Kidney epithelial cell (primary cell): ENCODE measurements around the gene MCMBP. TPM values are rescaled to one million over a fixed set of nuclear protein-coding genes. Genes with fewer than 3 reads are reported as not detected.

Experiments used
- DNase-seq: peaks from one replicate; pipeline ENCODE4 v3.0.0-alpha.2; 2010; ENCODE audit warnings: low read depth
- H3K27me3 ChIP-seq: 2 replicates; pipeline ENCODE4 v1.6.0; 2011; ENCODE audit warnings: low read length; ENCODE audit not compliant: control insufficient read depth, insufficient read depth
- H3K36me3 ChIP-seq: 2 replicates; pipeline ENCODE4 v1.5.1; 2011; ENCODE audit warnings: low read length; ENCODE audit not compliant: control insufficient read depth, insufficient read depth
- H3K4me3 ChIP-seq: 2 replicates; pipeline ENCODE4 v1.5.1; 2011; ENCODE audit warnings: low read depth, mild to moderate bottlenecking, control low read depth, low read length
- CTCF ChIP-seq: IDR thresholded peaks from 2 replicates; pipeline ENCODE4 v1.5.1; 2011; ENCODE audit warnings: mild to moderate bottlenecking, moderate library complexity, low read length, control low read depth, inconsistent platforms; ENCODE audit not compliant: insufficient read depth, poor library complexity, severe bottlenecking
- total RNA-seq: library from RNA; depleted of rRNA; stranded (reverse); fragments of >200 nt; gene quantifications from 2 replicates; pipeline ENCODE4 v1.2.3, GENCODE V29; 2015

Gene MCMBP
- total RNA-seq, 1 donor from 2014 or later = 45.2 TPM

GRCh38 chr10:119784340-119785067, 88.1 kb downstream of the MCMBP start:
- Histone ChIP-seq H3K27me3 (no peaks in the 10 kb centered on the region), H3K36me3 (no peaks in the 10 kb centered on the region), H3K4me3 (no peak overlapping the region)
- TF ChIP-seq CTCF = no peak
- DNase-seq = no peak

- TF ChIP-seq CTCF = no peak
- DNase-seq = no peak
- H3K4me3 ChIP-seq = no peak overlapping the region
- H3K27me3 ChIP-seq = no peaks in the 10 kb centered on the region
- no peaks in the 10 kb centered on the region for H3K36me3 ChIP-seq
These were observed 89.0 kb downstream of the MCMBP start for GRCh38 chr10:119783665-119784027.

DNA sequence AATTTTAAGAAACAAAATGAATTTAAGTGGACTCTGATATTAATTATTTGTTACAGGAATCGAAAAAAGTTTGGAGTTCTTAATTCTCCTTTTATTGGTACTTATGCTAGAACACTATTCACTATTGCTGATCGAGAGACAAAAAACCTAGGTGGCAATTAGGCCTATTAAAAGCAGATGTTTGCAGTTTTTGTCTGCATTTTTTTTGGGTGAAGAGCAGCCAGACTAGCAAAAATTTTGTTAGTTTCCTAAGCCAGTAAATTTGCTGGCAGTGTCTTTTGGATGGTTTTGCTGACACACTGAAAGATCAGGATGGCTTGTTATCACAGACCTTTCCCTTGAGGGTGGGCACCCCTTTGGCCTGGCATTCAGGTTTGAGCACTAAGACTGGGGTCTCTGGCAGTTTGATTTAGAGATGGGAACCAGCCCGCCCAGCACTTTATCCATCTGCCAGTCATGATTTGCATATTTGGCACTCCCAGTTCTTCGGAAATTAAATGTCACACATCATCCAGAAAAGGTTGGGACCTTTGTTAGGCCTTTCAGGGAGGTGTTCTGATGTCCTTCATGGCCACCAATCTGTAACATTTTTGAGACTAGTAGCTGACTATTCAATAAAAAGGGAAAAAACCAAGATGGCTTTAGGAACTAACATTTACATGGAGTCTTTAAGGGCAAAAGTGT, 89.5 kb downstream of the MCMBP start:
- no peak for TF ChIP-seq CTCF
- Histone ChIP-seq H3K36me3 (no peaks in the 10 kb centered on the region), H3K27me3 (no peaks in the 10 kb centered on the region), H3K4me3 (no peak overlapping the region)
- DNase-seq = no peak

GRCh38 chr10:119781498-119781897, 91.1 kb downstream of the MCMBP start:
- Histone ChIP-seq H3K4me3 (no peak overlapping the region), H3K27me3 (no peaks in the 10 kb centered on the region), H3K36me3 (no peaks in the 10 kb centered on the region)
- no peak for DNase-seq
- no peak for TF ChIP-seq CTCF

GRCh38 chr10:119780879-119781480, 91.7 kb downstream of the MCMBP start:
- no peak for DNase-seq
- no peak for TF ChIP-seq CTCF

More at GRCh38 chr10:119780879-119781480, 91.7 kb downstream of the MCMBP start:
- Histone ChIP-seq H3K27me3 (no peaks in the 10 kb centered on the region), H3K36me3 (no peaks in the 10 kb centered on the region), H3K4me3 (no peak overlapping the region)

Other genes with a start within 250 kb of the MCMBP start
- 30.3 and 43.5 TPM in 2 replicates for gene BAG3, start 221.5 kb downstream of the MCMBP start, total RNA-seq
- 13.9 and 15.3 TPM in 2 replicates for gene INPP5F, start 146.8 kb downstream of the MCMBP start, total RNA-seq
- gene SEC23IP, start 19.9 kb upstream of the MCMBP start, total RNA-seq = 25.6 and 28.9 TPM in 2 replicates